CD4-positive, alpha-beta T cell (primary cell): ENCODE measurements around the gene UBE4B. TPM values are rescaled to one million over a fixed set of nuclear protein-coding genes. Genes with fewer than 3 reads are reported as not detected.

ENCODE experiments used
- ATAC-seq: fragments of 200-7000 bp; cut with Tn5 transposase; one replicate; pipeline ENCODE4 v1.10.0; 2022; ENCODE audit warnings: mild to moderate bottlenecking; ENCODE audit not compliant: poor library complexity
- CTCF ChIA-PET: fragments of 350-600 bp; sonication (Branson Sonifier 250); formaldehyde crosslinking; loops from one replicate; lab custom pipeline; 2021; ENCODE audit warnings: antibody characterized with exemption, inconsistent platforms; lab: Charles Lee
- POLR2A ChIA-PET: fragments of 350-600 bp; sonication (Branson Sonifier 250); formaldehyde crosslinking; loops from one replicate; lab custom pipeline; 2021; ENCODE audit warnings: antibody characterized with exemption, inconsistent platforms; lab: Charles Lee
- DNase-seq, 14 experiments: peaks; one replicate each; pipeline ENCODE4 v3.0.0-alpha.2; 2013 to 2020; ENCODE audit warnings: mixed read lengths in 2 of 14
- H3K27ac ChIP-seq, 2 donors: one replicate each; pipeline versions ENCODE4 v1.5.1 to v1.7.0; 2013; ENCODE audit warnings: low read length in 2 of 2, low read depth in 1 of 2, mild to moderate bottlenecking in 1 of 2
- H3K27me3 ChIP-seq, 2 experiments: 1 replicate in 1 of 2; 2 replicates in 1 of 2; pipeline versions ENCODE4 v1.6.1 to v1.7.0; 2013; ENCODE audit warnings: low read length in 2 of 2, control low read depth in 1 of 2, mild to moderate bottlenecking in 1 of 2, moderate library complexity in 1 of 2; ENCODE audit not compliant: insufficient read depth in 2 of 2, control insufficient read depth in 1 of 2
- H3K36me3 ChIP-seq: one replicate; pipeline ENCODE4 v1.6.1; 2013; ENCODE audit warnings: low read length, control low read depth; ENCODE audit not compliant: insufficient read depth
- H3K4me1 ChIP-seq: one replicate; pipeline ENCODE4 v1.6.1; 2013; ENCODE audit warnings: low read length, control low read depth; ENCODE audit not compliant: insufficient read depth
- H3K4me3 ChIP-seq: one replicate; pipeline ENCODE4 v1.5.1; 2013; ENCODE audit warnings: mild to moderate bottlenecking, low read length, moderate library complexity
- H3K9me3 ChIP-seq, 2 experiments: 1 replicate in 1 of 2; 2 replicates in 1 of 2; pipeline versions ENCODE4 v1.6.1 to v1.7.0; 2013; ENCODE audit warnings: low read length in 2 of 2, mild to moderate bottlenecking in 2 of 2, control low read depth in 1 of 2, moderate library complexity in 1 of 2; ENCODE audit not compliant: control insufficient read depth in 1 of 2, insufficient read depth in 1 of 2
- H3K27ac Mint-ChIP-seq: one replicate; pipeline ENCODE4 v1.8.0; 2020; ENCODE audit warnings: mixed read lengths
- H3K27me3 Mint-ChIP-seq: one replicate; pipeline ENCODE4 v1.8.0; 2021; ENCODE audit warnings: mixed read lengths
- H3K36me3 Mint-ChIP-seq: one replicate; pipeline ENCODE4 v1.8.0; 2021; ENCODE audit warnings: low read depth, mixed read lengths
- H3K4me1 Mint-ChIP-seq: one replicate; pipeline ENCODE4 v1.8.0; 2021; ENCODE audit warnings: low read depth, mixed read lengths
- H3K4me3 Mint-ChIP-seq: one replicate; pipeline ENCODE4 v1.8.0; 2020; ENCODE audit warnings: mild to moderate bottlenecking, mixed read lengths
- H3K9me3 Mint-ChIP-seq: one replicate; pipeline ENCODE4 v1.8.0; 2020; ENCODE audit warnings: mixed read lengths
- CTCF ChIP-seq: fragments of 200-600 bp; IDR thresholded peaks from one replicate; pipeline ENCODE4 v1.8.0; 2022; ENCODE audit warnings: antibody characterized with exemption, mild to moderate bottlenecking
- intact Hi-C, 2 experiments: fragments of 100-400 bp; cut with DNase I in 1 of 2; cut with micrococcal nuclease in 1 of 2; formaldehyde crosslinking; loops; one replicate each; pipeline versions ENCODE4 v1.15.1 to v1.9.0; 2023 to 2025; cut with DNase I, micrococcal nuclease
- total RNA-seq, 174 experiments: library from RNA in 2 of 174; stranded (reverse) in 2 of 174; gene quantifications; one replicate each; pipeline ENCODE4 v1.2.3 and lab custom pipeline; 2021 to 2026

Gene UBE4B
- total RNA-seq, 2 experiments from 2014 or later: 27.9 to 28.7 TPM

GRCh38 chr1:10007169-10007568 is 25.6 kb upstream of the UBE4B start:
- intact Hi-C loops: no loop called here
- Histone ChIP-seq H3K9me3 (no peaks in the 10 kb centered on the region), H3K27me3 (peaks cover 0 to 10% of the 10 kb centered on the region in 2 experiments), H3K4me1 (no peaks in the 10 kb centered on the region), H3K36me3 (no peaks in the 10 kb centered on the region), H3K4me3 (no peak overlapping the region), H3K27ac (no peak overlapping the region)
- H3K27me3 Mint-ChIP-seq: peaks cover 1% of the 10 kb centered on the region
- no peak for ATAC-seq
- TF ChIP-seq CTCF: no peak
- no peaks in the 10 kb centered on the region for H3K36me3 Mint-ChIP-seq
- H3K4me3 Mint-ChIP-seq: no peak overlapping the region
- H3K4me1 Mint-ChIP-seq: no peaks in the 10 kb centered on the region
- ChIA-PET POLR2A (no interaction called here), CTCF (interaction anchor here (0.6 kb wide), 1 partner anchor 20 kb away, joined by 3 read pairs; no protein-coding TSS in a partner anchor)
- no peak for DNase-seq
- no peaks in the 10 kb centered on the region for H3K9me3 Mint-ChIP-seq
- no peak overlapping the region for H3K27ac Mint-ChIP-seq

GRCh38 chr1:10014016-10014415 is 18.7 kb upstream of the UBE4B start:
- DNase-seq: no peak
- no peak for ATAC-seq
- H3K4me3 Mint-ChIP-seq: no peak overlapping the region
- H3K27ac Mint-ChIP-seq: no peak overlapping the region
- H3K36me3 Mint-ChIP-seq: no peaks in the 10 kb centered on the region
- H3K27me3 ChIP-seq: no peaks in the 10 kb centered on the region
- no peak overlapping the region for H3K4me3 ChIP-seq
- POLR2A ChIA-PET: no interaction called here
- intact Hi-C loops: no loop called here
- no peak overlapping the region for H3K27ac ChIP-seq
- no peaks in the 10 kb centered on the region for H3K9me3 ChIP-seq
- no peaks in the 10 kb centered on the region for H3K36me3 ChIP-seq
- CTCF ChIA-PET: no interaction called here
- TF ChIP-seq CTCF: no peak
- no peaks in the 10 kb centered on the region for H3K9me3 Mint-ChIP-seq
- no peaks in the 10 kb centered on the region for H3K4me1 Mint-ChIP-seq
- H3K4me1 ChIP-seq: no peaks in the 10 kb centered on the region
- H3K27me3 Mint-ChIP-seq: no peaks in the 10 kb centered on the region

DNA sequence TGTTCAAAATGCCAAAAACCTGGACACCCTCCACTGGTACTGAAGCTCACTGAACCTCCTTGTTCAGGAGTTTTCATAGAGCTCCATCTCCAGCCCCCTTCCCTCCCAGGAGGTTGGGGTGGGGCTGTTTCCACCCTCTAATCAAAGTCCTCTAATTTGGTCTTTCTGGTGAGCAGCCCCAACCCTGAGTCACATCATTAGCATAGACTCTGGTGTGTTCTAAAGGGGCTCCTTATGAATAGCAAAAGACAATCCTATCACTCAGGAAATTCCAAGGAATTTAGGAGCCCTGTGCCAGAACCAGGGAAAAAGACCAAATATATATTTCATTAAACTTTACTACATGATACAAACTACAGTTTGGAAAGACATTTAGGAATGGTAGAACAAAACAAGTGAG is 13.2 kb upstream of the UBE4B start:
- H3K9me3 Mint-ChIP-seq: no peaks in the 10 kb centered on the region
- no peaks in the 10 kb centered on the region for H3K9me3 ChIP-seq
- H3K4me1 Mint-ChIP-seq: no peaks in the 10 kb centered on the region
- no peaks in the 10 kb centered on the region for H3K36me3 ChIP-seq
- TF ChIP-seq CTCF: no peak
- H3K27me3 Mint-ChIP-seq: no peaks in the 10 kb centered on the region
- DNase-seq: no peak
- H3K27ac ChIP-seq: no peak overlapping the region
- CTCF ChIA-PET: no interaction called here
- no peak overlapping the region for H3K4me3 Mint-ChIP-seq
- no peak for ATAC-seq
- POLR2A ChIA-PET: no interaction called here
- no peak overlapping the region for H3K27ac Mint-ChIP-seq
- H3K4me3 ChIP-seq: no peak overlapping the region
- H3K4me1 ChIP-seq: no peaks in the 10 kb centered on the region
- H3K36me3 Mint-ChIP-seq: no peaks in the 10 kb centered on the region
- intact Hi-C loops: no loop called here
- H3K27me3 ChIP-seq: no peaks in the 10 kb centered on the region
